GM13976 (cell line): ENCODE results near the gene SPRR2F.
"Not testable (repeated sequence)": the region's sequence is repeated elsewhere in the genome, so short reads cannot be mapped to it uniquely, and the experiment has no call there.

Source experiments
- DNase-seq: peaks from one replicate; pipeline ENCODE4 v3.0.0; 2012; ENCODE audit warnings: low spot score
- in situ Hi-C: fragments of 300-500 bp; cut with MboI; formaldehyde crosslinking; loops from one replicate; pipeline ENCODE4 v1.12.0; 2022; ENCODE audit warnings: low sequenced_read_pairs, mixed read lengths, inconsistent platforms; ENCODE audit not compliant: unreplicated experiment
- TF ChIP-seq, protein P1 (sequence below): IDR thresholded peaks from 2 replicates; pipeline ENCODE4 v1.5.1; 2012; ENCODE audit warnings: borderline replicate concordance, mild to moderate bottlenecking; ENCODE audit not compliant: insufficient read depth; ENCODE audit errors: extremely low read depth, missing control alignments, control extremely low read depth

SPRR2F gene

GRCh38 chr1:153133267-153133666 lies 20.0 kb upstream of the SPRR2F start:
- in situ Hi-C loops, result no loop called here
- DNase-seq, result no peak

GRCh38 chr1:153128688-153129087 lies 15.4 kb upstream of the SPRR2F start:
- in situ Hi-C loops, DNase-seq: not testable (repeated sequence)

More at GRCh38 chr1:153133267-153133666, 20.0 kb upstream of the SPRR2F start:
- TF ChIP-seq, protein P1, sequence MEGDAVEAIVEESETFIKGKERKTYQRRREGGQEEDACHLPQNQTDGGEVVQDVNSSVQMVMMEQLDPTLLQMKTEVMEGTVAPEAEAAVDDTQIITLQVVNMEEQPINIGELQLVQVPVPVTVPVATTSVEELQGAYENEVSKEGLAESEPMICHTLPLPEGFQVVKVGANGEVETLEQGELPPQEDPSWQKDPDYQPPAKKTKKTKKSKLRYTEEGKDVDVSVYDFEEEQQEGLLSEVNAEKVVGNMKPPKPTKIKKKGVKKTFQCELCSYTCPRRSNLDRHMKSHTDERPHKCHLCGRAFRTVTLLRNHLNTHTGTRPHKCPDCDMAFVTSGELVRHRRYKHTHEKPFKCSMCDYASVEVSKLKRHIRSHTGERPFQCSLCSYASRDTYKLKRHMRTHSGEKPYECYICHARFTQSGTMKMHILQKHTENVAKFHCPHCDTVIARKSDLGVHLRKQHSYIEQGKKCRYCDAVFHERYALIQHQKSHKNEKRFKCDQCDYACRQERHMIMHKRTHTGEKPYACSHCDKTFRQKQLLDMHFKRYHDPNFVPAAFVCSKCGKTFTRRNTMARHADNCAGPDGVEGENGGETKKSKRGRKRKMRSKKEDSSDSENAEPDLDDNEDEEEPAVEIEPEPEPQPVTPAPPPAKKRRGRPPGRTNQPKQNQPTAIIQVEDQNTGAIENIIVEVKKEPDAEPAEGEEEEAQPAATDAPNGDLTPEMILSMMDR, result no peak

DNA sequence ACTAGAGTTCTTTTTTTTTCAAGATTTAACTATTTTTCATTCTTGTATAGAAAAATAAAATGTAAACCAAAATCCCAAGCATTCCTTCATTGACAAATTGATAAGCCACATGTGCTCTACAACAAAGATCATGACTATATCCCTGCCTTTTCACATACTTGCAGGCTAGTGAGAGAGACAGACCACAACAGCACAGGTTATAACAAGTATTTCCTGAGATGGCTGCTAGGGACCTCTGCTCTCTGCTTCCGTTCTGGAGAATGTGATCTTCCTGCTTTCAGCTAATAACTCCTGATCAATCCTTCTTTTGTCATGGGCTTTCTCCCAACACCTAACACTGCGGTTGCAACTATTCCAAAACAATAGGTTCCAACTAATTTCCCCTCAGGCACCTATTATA lies 14.0 kb upstream of the SPRR2F start:
- DNase-seq, result no peak
- TF ChIP-seq, protein P1, result no peak
- in situ Hi-C loops, result no loop called here

- in situ Hi-C loops, result no loop called here
- DNase-seq, result no peak
- TF ChIP-seq, protein P1, result no peak
Observed at GRCh38 chr1:153125536-153125935, 12.2 kb upstream of the SPRR2F start.

DNA sequence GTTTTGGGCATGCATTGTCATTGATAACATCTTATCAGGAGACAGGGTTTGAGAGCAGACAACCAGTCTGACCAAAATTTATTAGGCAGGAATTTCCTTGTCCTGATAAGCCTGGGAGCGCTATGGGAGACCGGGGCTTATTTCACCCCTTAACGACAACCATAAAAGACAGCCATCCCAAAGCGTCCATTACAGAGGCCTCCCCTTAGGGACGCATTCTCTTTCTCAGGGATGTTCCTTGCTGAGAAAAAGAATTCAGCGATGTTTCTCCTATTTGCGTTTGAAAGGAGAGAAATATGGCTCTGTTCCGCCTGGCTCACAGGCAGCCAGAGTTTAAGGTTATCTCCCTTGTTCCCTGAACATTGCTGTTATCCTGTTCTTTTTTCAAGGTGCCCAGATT lies 10.5 kb upstream of the SPRR2F start:
- DNase-seq, in situ Hi-C loops: not testable (repeated sequence)

GRCh38 chr1:153122831-153123421 lies 9.6 kb upstream of the SPRR2F start:
- in situ Hi-C loops, result no loop called here
- DNase-seq, result peak; percentile 18
- TF ChIP-seq, protein P1, result no peak

DNA sequence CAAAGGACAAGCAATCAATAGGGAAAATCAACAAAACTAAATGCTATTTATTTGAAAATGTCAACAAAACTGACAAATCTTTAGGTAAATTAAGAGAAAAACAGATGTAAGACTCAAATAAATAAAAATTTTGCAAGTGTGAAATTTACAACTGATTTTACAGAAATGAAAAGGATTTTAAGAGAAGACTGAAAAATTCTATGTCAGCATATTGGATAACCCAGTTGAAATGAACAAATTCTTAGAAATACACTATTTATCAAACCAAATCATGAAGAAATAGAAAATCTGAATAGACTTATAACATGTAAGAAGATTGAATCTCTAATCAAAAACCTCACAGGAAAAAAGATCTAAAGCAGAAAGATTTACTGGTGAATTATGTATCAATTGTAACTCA lies 7.6 kb upstream of the SPRR2F start:
- DNase-seq, result no peak
- TF ChIP-seq, protein P1, result no peak
- in situ Hi-C loops, result no loop called here

GRCh38 chr1:153119491-153119971 lies 6.2 kb upstream of the SPRR2F start:
- in situ Hi-C loops, result no loop called here
- no peak for DNase-seq
- TF ChIP-seq, protein P1, result no peak

DNA sequence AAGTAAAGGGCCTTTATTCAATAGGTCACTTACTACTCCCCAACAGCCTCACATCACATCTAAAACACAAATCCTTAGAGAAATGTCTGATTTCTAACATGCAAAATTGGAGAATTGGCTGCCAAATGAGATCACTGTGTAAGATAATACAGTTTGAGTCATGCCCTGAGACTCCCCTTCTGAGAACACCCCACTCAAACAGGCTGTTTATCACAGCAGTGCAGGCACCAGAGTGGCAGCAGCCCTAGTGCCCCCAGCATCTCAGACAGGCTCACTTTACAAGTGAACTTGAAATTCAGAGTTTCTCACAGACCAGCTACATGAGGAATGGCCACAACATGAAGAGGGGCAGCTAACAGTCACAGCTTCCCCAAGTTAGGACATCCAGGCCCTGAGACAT lies 1.9 kb upstream of the SPRR2F start:
- DNase-seq, in situ Hi-C loops: not testable (repeated sequence)

DNA sequence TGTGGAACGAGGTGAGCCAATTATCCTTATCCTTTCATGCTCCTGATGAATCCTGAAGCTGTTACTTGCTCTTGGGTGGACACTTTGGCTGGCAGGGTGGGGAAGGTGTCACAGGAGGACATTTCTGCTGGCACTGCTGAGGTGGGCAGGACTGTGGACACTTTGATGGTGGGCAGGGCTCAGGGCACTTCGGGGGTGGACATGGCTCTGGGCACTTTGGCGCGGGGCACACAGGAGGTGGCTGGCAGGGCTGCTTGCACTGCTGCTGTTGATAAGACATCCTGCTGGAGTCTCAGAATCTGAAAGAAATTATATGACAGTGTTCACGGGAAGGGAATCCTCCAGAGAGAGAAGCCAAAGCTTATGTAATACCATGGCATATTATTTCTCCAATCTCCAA lies 862 bp downstream of the SPRR2F start:
- DNase-seq, in situ Hi-C loops: not testable (repeated sequence)
